B cell (primary cell): ENCODE results near the gene ADGRA1. TPM values are rescaled to one million over a fixed set of nuclear protein-coding genes. Genes with fewer than 3 reads are reported as not detected.

Experiments
- ATAC-seq: fragments of 200-7000 bp; cut with Tn5 transposase; one replicate; pipeline ENCODE4 v1.10.0; 2021; ENCODE audit warnings: low read depth, mild to moderate bottlenecking, moderate number of reproducible peaks, moderate library complexity
- CTCF ChIA-PET: fragments of 350-600 bp; sonication (Branson Sonifier 250); formaldehyde crosslinking; loops from one replicate; lab custom pipeline; 2021; ENCODE audit warnings: antibody characterized with exemption, inconsistent platforms; lab: Charles Lee
- POLR2A ChIA-PET: fragments of 350-600 bp; sonication (Branson Sonifier 250); formaldehyde crosslinking; loops from one replicate; lab custom pipeline; 2021; ENCODE audit warnings: antibody characterized with exemption; lab: Charles Lee
- DNase-seq: peaks from one replicate; pipeline ENCODE4 v3.0.0; 2013
- H2AFZ ChIP-seq: 2 replicates; pipeline ENCODE4 v1.6.1; 2012; ENCODE audit warnings: mild to moderate bottlenecking, low read depth, low read length; ENCODE audit not compliant: insufficient read depth, poor library complexity, severe bottlenecking
- H3K27ac ChIP-seq, 2 donors: 1 replicate in 1 of 2; 2 replicates in 1 of 2; pipeline ENCODE4 v1.5.1; 2012 to 2013; ENCODE audit warnings: low read length in 2 of 2, mild to moderate bottlenecking in 2 of 2, moderate library complexity in 1 of 2
- H3K27me3 ChIP-seq, 4 experiments: fragments of 200-600 bp in 1 of 4; sonication (generic) in 1 of 4; replicated peaks in 1 of 4; 1 replicate in 2 of 4; 2 replicates in 2 of 4; pipeline versions ENCODE4 v1.6.1 to v1.7.0; 2013 to 2016; ENCODE audit warnings: low read length in 3 of 4, mild to moderate bottlenecking in 2 of 4, mixed read lengths in 1 of 4, moderate library complexity in 1 of 4; ENCODE audit not compliant: insufficient read depth in 4 of 4, control insufficient read depth in 3 of 4; ENCODE audit errors: control extremely low read depth in 1 of 4
- H3K36me3 ChIP-seq, 2 experiments: replicated peaks in 1 of 2; 1 replicate in 1 of 2; 2 replicates in 1 of 2; pipeline versions ENCODE4 v1.6.1 to v1.7.1; 2013; ENCODE audit warnings: low read length in 1 of 2; ENCODE audit not compliant: insufficient read depth in 2 of 2, control insufficient read depth in 1 of 2; ENCODE audit errors: control extremely low read depth in 1 of 2, extremely low read depth in 1 of 2
- H3K4me1 ChIP-seq, 2 donors: fragments of 200-600 bp in 1 of 2; sonication (generic) in 1 of 2; 1 replicate in 1 of 2; 2 replicates in 1 of 2; pipeline versions ENCODE4 v1.5.1 to v1.6.1; 2013 to 2017; ENCODE audit warnings: low read length in 2 of 2; ENCODE audit not compliant: control insufficient read depth in 2 of 2, insufficient read depth in 2 of 2
- H3K4me2 ChIP-seq: replicated peaks from 2 replicates; pipeline ENCODE3; 2012; ENCODE audit warnings: mild to moderate bottlenecking, low read depth, low read length; ENCODE audit not compliant: poor library complexity, severe bottlenecking
- H3K4me3 ChIP-seq, 5 experiments: fragments of 200-600 bp in 1 of 5; sonication (generic) in 1 of 5; 1 replicate in 3 of 5; 2 replicates in 2 of 5; pipeline versions ENCODE4 v1.5.1 to v1.7.0; 2011 to 2016; ENCODE audit warnings: low read length in 4 of 5, mild to moderate bottlenecking in 4 of 5, low read depth in 2 of 5, control low read depth in 1 of 5, moderate library complexity in 1 of 5; ENCODE audit not compliant: insufficient read depth in 1 of 5; ENCODE audit errors: control extremely low read depth in 1 of 5, extremely low read depth in 1 of 5
- H3K79me2 ChIP-seq: fragments of 200-600 bp; sonication (generic); one replicate; pipeline ENCODE4 v1.6.0; 2016; ENCODE audit warnings: low read length; ENCODE audit not compliant: control insufficient read depth, insufficient read depth
- H3K9ac ChIP-seq: fragments of 200-600 bp; sonication (generic); 2 replicates; pipeline ENCODE4 v1.6.1; 2017; ENCODE audit warnings: mild to moderate bottlenecking, low read length, moderate library complexity
- H3K9me3 ChIP-seq, 3 donors: one replicate each; pipeline versions ENCODE4 v1.6.1 to v1.7.1; 2013; ENCODE audit warnings: low read length in 2 of 3; ENCODE audit not compliant: control insufficient read depth in 2 of 3, insufficient read depth in 1 of 3; ENCODE audit errors: control extremely low read depth in 1 of 3
- H4K20me1 ChIP-seq: 2 replicates; pipeline ENCODE4 v1.6.0; 2012; ENCODE audit warnings: mild to moderate bottlenecking, low read length; ENCODE audit not compliant: insufficient read depth, control insufficient read depth, poor library complexity, severe bottlenecking
- H3K27ac Mint-ChIP-seq: one replicate; pipeline ENCODE4 v1.8.0; 2021; ENCODE audit warnings: mixed read lengths
- H3K27me3 Mint-ChIP-seq: one replicate; pipeline ENCODE4 v1.8.0; 2021; ENCODE audit warnings: mixed read lengths
- H3K4me1 Mint-ChIP-seq: one replicate; pipeline ENCODE4 v1.8.0; 2021; ENCODE audit warnings: mixed read lengths
- H3K4me3 Mint-ChIP-seq: one replicate; pipeline ENCODE4 v1.8.0; 2021; ENCODE audit warnings: mixed read lengths
- H3K9me3 Mint-ChIP-seq: one replicate; pipeline ENCODE4 v1.8.0; 2022; ENCODE audit warnings: mixed read lengths; ENCODE audit not compliant: insufficient read depth
- CTCF ChIP-seq: fragments of 200-600 bp; IDR thresholded peaks from one replicate; pipeline ENCODE4 v1.8.0; 2022; ENCODE audit warnings: antibody characterized with exemption, mild to moderate bottlenecking
- EZH2 ChIP-seq: IDR thresholded peaks from 2 replicates; pipeline ENCODE4 v1.6.1; 2012; ENCODE audit warnings: borderline replicate concordance, low read depth, mild to moderate bottlenecking, moderate library complexity, low read length; ENCODE audit not compliant: insufficient read depth, poor library complexity, severe bottlenecking
- WGBS: methylation state at CpG from one replicate; pipeline ENCODE4 v1.1.5; 2013; ENCODE audit warnings: missing lambda C conversion rate; ENCODE audit not compliant: insufficient coverage; 5-methylcytosine and 5-hydroxymethylcytosine counted together
- intact Hi-C: fragments of 100-400 bp; cut with micrococcal nuclease; formaldehyde crosslinking; loops from one replicate; pipeline ENCODE4 v1.10.0; 2022
- polyA plus RNA-seq: library from polyadenylated mRNA; depleted of rRNA; stranded (reverse); fragments of >200 nt; gene quantifications from 2 replicates; pipeline ENCODE4 v1.2.3, GENCODE V29; 2012
- total RNA-seq, 2 donors: library from RNA; stranded (reverse); fragments of 120-200 nt in 1 of 2; gene quantifications; 1 replicate in 1 of 2; 2 replicates in 1 of 2; pipeline versions ENCODE4 v1.2.3 to v1.2.4, GENCODE V29; 2013 to 2022

ADGRA1 gene
- total and polyA plus RNA-seq, 2 donors (not counting 1 experiment from before 2014, with no cell fraction given): not detected

GRCh38 chr10:133042816-133043215 is 44.9 kb upstream of the ADGRA1 start:
- CTCF ChIA-PET: no interaction called here
- no peak overlapping the region for H3K4me3 Mint-ChIP-seq
- peaks cover 3% of the 10 kb centered on the region for H3K27me3 Mint-ChIP-seq

More at GRCh38 chr10:133042816-133043215, 44.9 kb upstream of the ADGRA1 start:
- H3K4me1 Mint-ChIP-seq: no peaks in the 10 kb centered on the region
- POLR2A ChIA-PET: no interaction called here
- no peak overlapping the region for H3K4me3 ChIP-seq
- WGBS: 88% methylated on average over 3 of the region's 18 CpGs
- H3K27me3 ChIP-seq: no peaks in the 10 kb centered on the region
- DNase-seq: no peak
- no peaks in the 10 kb centered on the region for H3K4me1 ChIP-seq
- H4K20me1 ChIP-seq: no peaks in the 10 kb centered on the region
- no peak for TF ChIP-seq CTCF
- no peak for TF ChIP-seq EZH2
- no peak overlapping the region for H3K4me2 ChIP-seq
- peaks cover 0 to 14% (median 0%) of the 10 kb centered on the region in 3 donors for H3K9me3 ChIP-seq
- ATAC-seq: no peak
- no peaks in the 10 kb centered on the region for H3K36me3 ChIP-seq
- intact Hi-C loops: no loop called here
- no peak overlapping the region for H3K27ac ChIP-seq
- H3K27ac Mint-ChIP-seq: no peak overlapping the region
- H3K79me2 ChIP-seq: no peaks in the 10 kb centered on the region
- H3K9ac ChIP-seq: no peak overlapping the region
- H3K9me3 Mint-ChIP-seq: no peaks in the 10 kb centered on the region
- H2AFZ ChIP-seq: no peak overlapping the region
